ENCODE results near the gene ANKRD34C. TPM values are rescaled to one million over a fixed set of nuclear protein-coding genes. Genes with fewer than 3 reads are reported as not detected.

Gene ANKRD34C
- total RNA-seq, 1 experiment from 2014 or later: not detected

GRCh38 chr15:79299126-79299840 lies 16.8 kb downstream of the ANKRD34C start:
- TF ChIP-seq CTCF (conservative IDR thresholded peaks at IDR 0.05): no peak
- H3K4me1 Mint-ChIP-seq: no peaks in the 10 kb centered on the region
- Histone ChIP-seq H3K18ac (ENCODE audit: insufficient read length, low read depth, low read length) (no peak overlapping the region), H3K4me1 (ENCODE audit: insufficient read depth, low read length) (no peaks in the 10 kb centered on the region), H4K20me1 (ENCODE audit: control insufficient read depth, insufficient read depth, insufficient read length) (no peaks in the 10 kb centered on the region), H4K8ac (replicated peaks; ENCODE audit: insufficient read length, low read depth, low read length) (no peak overlapping the region), H3K79me1 (ENCODE audit: insufficient read depth, low read depth, low read length, poor library complexity, severe bottlenecking) (no peaks in the 10 kb centered on the region), H3K27me3 (ENCODE audit: insufficient read depth, low read length) (no peaks in the 10 kb centered on the region; the same call in 1 of the 2 replicates), H2BK20ac (ENCODE audit: low read depth, low read length, poor library complexity, severe bottlenecking) (no peak overlapping the region), H4K5ac (ENCODE audit: insufficient read length, low read depth, low read length) (no peak overlapping the region), H3K9me3 (ENCODE audit: control insufficient read depth, low read depth, low read length) (no peaks in the 10 kb centered on the region), H2BK120ac (ENCODE audit: low read depth, low read length, poor library complexity, severe bottlenecking) (no peak overlapping the region), H3K79me2 (ENCODE audit: insufficient read depth, low read length) (no peaks in the 10 kb centered on the region), H2BK15ac (ENCODE audit: low read depth, low read length) (no peak overlapping the region), H3K4ac (ENCODE audit: low read depth, low read length) (no peak overlapping the region), H3K27ac (ENCODE audit: insufficient read length, low read depth, low read length) (no peak overlapping the region), H3K14ac (ENCODE audit: insufficient read depth, low read length) (no peak overlapping the region), H3K56ac (ENCODE audit: insufficient read length, low read depth, low read length) (no peak overlapping the region), H2AFZ (ENCODE audit: low read length) (no peak overlapping the region), H2BK12ac (ENCODE audit: insufficient read length, low read depth, low read length) (no peak overlapping the region), H2BK5ac (ENCODE audit: insufficient read length, low read length) (no peak overlapping the region), H3T11ph (ENCODE audit: low read length) (no peak overlapping the region), H3K9ac (ENCODE audit: extremely low read depth, insufficient read length, low read length) (no peak overlapping the region), H2AK5ac (ENCODE audit: insufficient read length, low read length) (no peak overlapping the region), H4K91ac (ENCODE audit: insufficient read length, low read depth, low read length) (no peak overlapping the region), H3K4me2 (ENCODE audit: insufficient read depth, insufficient read length, low read length) (no peak overlapping the region), H3K23me2 (ENCODE audit: insufficient read length, low read depth, low read length, poor library complexity, severe bottlenecking) (no peaks in the 10 kb centered on the region), H3K23ac (ENCODE audit: insufficient read length, low read depth, low read length) (no peak overlapping the region)
- no peak overlapping the region for H3K4me3 Mint-ChIP-seq
- whole genome bisulfite sequencing (ENCODE audit: extremely low coverage, insufficient read length, low lambda C conversion rate): no CpG with 5 or more reads among the region's 7 CpGs
- H3K36me3 Mint-ChIP-seq (ENCODE audit: insufficient read depth in 1 of 3, low read depth in 3 of 3): no peaks in the 10 kb centered on the region
- no peak for DNase-seq
- H3K27ac Mint-ChIP-seq: no peak overlapping the region
- H3K9me3 Mint-ChIP-seq: no peaks in the 10 kb centered on the region
- peaks cover 44% of the 10 kb centered on the region for H3K27me3 Mint-ChIP-seq (ENCODE audit: low read depth)

Measured in H9 (cell line).